GM12892 (cell line): ENCODE measurements around the gene ARHGEF12.

ENCODE experiments used
- POLR2A ChIP-seq: IDR thresholded peaks from 2 replicates; pipeline ENCODE4 v1.6.1; 2011; ENCODE audit warnings: low read depth, low read length, control low read depth
- POLR2AphosphoS5 ChIP-seq: IDR thresholded peaks from 2 replicates; pipeline ENCODE4 v1.6.1; 2011; ENCODE audit warnings: low read depth, low read length, control low read depth

- TF ChIP-seq POLR2AphosphoS5 (no peak), POLR2A (no peak)
Observed at GRCh38 chr11:120510406-120511115, 174.3 kb downstream of the ARHGEF12 start.
